DOHH2 (cell line): ENCODE data around the gene WDR91.

Source experiments
- H3F3A ChIP-seq: fragments of 200-600 bp; sonication (generic), shearing (Covaris generic); 2 replicates; pipeline ENCODE4 v1.6.0; 2016; ENCODE audit warnings: antibody characterized with exemption, mild to moderate bottlenecking; ENCODE audit not compliant: control insufficient read depth, insufficient read depth
- H3K27ac ChIP-seq: fragments of 200-600 bp; sonication (generic); 2 replicates; pipeline ENCODE4 v1.5.1; 2014; ENCODE audit warnings: low read depth, mild to moderate bottlenecking, low read length, moderate library complexity
- H3K27me3 ChIP-seq: fragments of 200-600 bp; sonication (generic); 2 replicates; pipeline ENCODE4 v1.6.1; 2014; ENCODE audit warnings: mild to moderate bottlenecking, low read length, mixed read lengths; ENCODE audit not compliant: control insufficient read depth
- H3K36me3 ChIP-seq: fragments of 200-600 bp; sonication (generic); 2 replicates; pipeline ENCODE4 v1.6.1; 2014; ENCODE audit warnings: mild to moderate bottlenecking, low read length, moderate library complexity, mixed read lengths; ENCODE audit not compliant: control insufficient read depth
- H3K4me1 ChIP-seq: fragments of 200-600 bp; sonication (generic); 2 replicates; pipeline ENCODE4 v1.6.1; 2014; ENCODE audit warnings: mild to moderate bottlenecking, low read length, mixed read lengths; ENCODE audit not compliant: control insufficient read depth
- H3K4me2 ChIP-seq: fragments of 200-600 bp; sonication (generic); 2 replicates; pipeline ENCODE4 v1.6.0; 2014; ENCODE audit warnings: mild to moderate bottlenecking, low read length, moderate library complexity
- H3K4me3 ChIP-seq: fragments of 200-600 bp; sonication (generic); 2 replicates; pipeline ENCODE4 v1.5.1; 2014; ENCODE audit warnings: mild to moderate bottlenecking, low read length, mixed read lengths
- H3K79me2 ChIP-seq: fragments of 200-600 bp; sonication (generic); 2 replicates; pipeline ENCODE4 v1.6.1; 2014; ENCODE audit warnings: mild to moderate bottlenecking, low read length, mixed read lengths; ENCODE audit not compliant: control insufficient read depth
- H3K9me2 ChIP-seq: fragments of 200-600 bp; sonication (generic); replicated peaks from 2 replicates; pipeline ENCODE4 v1.6.1; 2014; ENCODE audit warnings: mild to moderate bottlenecking, low read length, mixed read lengths; ENCODE audit not compliant: control insufficient read depth
- H3K9me3 ChIP-seq: fragments of 200-600 bp; sonication (generic); 2 replicates; pipeline ENCODE4 v1.6.1; 2014; ENCODE audit warnings: antibody characterized with exemption, low read length, mixed read lengths; ENCODE audit not compliant: control insufficient read depth, insufficient read depth
- H4K20me1 ChIP-seq: fragments of 200-600 bp; sonication (generic); 2 replicates; pipeline ENCODE4 v1.6.0; 2014; ENCODE audit warnings: low read depth, mild to moderate bottlenecking, antibody characterized with exemption, low read length, moderate library complexity; ENCODE audit not compliant: control insufficient read depth, insufficient read depth
- EZH2phosphoT487 ChIP-seq: fragments of 200-600 bp; sonication (generic); IDR thresholded peaks from 2 replicates; pipeline ENCODE4 v1.6.1; 2017; ENCODE audit warnings: borderline replicate concordance, mild to moderate bottlenecking, antibody characterized with exemption, low read length, moderate library complexity, mixed read lengths
- TF ChIP-seq, protein P1 (sequence below): fragments of 200-600 bp; sonication (generic); IDR thresholded peaks from one replicate; pipeline ENCODE4 v1.5.1; 2014; ENCODE audit warnings: antibody characterized with exemption, mild to moderate bottlenecking, low read depth, low read length; ENCODE audit not compliant: poor library complexity, severe bottlenecking

The WDR91 gene

GRCh38 chr7:135246191-135246825 lies 35.0 kb upstream of the WDR91 start:
- Histone ChIP-seq H3K4me2 (no peak overlapping the region), H3K79me2 (no peaks in the 10 kb centered on the region), H3K9me3 (0 out of 2 replicates have a peak, but pooled peaks cover 4% of the 10 kb centered on the region), H3K27me3 (peaks cover 8% of the 10 kb centered on the region), H3K9me2 (no peaks in the 10 kb centered on the region), H3K27ac (no peak overlapping the region), H3F3A (no peaks in the 10 kb centered on the region), H4K20me1 (no peaks in the 10 kb centered on the region), H3K36me3 (no peaks in the 10 kb centered on the region), H3K4me3 (no peak overlapping the region), H3K4me1 (no peaks in the 10 kb centered on the region)
- no peak for TF ChIP-seq EZH2phosphoT487
- TF ChIP-seq, protein P1, sequence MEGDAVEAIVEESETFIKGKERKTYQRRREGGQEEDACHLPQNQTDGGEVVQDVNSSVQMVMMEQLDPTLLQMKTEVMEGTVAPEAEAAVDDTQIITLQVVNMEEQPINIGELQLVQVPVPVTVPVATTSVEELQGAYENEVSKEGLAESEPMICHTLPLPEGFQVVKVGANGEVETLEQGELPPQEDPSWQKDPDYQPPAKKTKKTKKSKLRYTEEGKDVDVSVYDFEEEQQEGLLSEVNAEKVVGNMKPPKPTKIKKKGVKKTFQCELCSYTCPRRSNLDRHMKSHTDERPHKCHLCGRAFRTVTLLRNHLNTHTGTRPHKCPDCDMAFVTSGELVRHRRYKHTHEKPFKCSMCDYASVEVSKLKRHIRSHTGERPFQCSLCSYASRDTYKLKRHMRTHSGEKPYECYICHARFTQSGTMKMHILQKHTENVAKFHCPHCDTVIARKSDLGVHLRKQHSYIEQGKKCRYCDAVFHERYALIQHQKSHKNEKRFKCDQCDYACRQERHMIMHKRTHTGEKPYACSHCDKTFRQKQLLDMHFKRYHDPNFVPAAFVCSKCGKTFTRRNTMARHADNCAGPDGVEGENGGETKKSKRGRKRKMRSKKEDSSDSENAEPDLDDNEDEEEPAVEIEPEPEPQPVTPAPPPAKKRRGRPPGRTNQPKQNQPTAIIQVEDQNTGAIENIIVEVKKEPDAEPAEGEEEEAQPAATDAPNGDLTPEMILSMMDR = no peak

DNA sequence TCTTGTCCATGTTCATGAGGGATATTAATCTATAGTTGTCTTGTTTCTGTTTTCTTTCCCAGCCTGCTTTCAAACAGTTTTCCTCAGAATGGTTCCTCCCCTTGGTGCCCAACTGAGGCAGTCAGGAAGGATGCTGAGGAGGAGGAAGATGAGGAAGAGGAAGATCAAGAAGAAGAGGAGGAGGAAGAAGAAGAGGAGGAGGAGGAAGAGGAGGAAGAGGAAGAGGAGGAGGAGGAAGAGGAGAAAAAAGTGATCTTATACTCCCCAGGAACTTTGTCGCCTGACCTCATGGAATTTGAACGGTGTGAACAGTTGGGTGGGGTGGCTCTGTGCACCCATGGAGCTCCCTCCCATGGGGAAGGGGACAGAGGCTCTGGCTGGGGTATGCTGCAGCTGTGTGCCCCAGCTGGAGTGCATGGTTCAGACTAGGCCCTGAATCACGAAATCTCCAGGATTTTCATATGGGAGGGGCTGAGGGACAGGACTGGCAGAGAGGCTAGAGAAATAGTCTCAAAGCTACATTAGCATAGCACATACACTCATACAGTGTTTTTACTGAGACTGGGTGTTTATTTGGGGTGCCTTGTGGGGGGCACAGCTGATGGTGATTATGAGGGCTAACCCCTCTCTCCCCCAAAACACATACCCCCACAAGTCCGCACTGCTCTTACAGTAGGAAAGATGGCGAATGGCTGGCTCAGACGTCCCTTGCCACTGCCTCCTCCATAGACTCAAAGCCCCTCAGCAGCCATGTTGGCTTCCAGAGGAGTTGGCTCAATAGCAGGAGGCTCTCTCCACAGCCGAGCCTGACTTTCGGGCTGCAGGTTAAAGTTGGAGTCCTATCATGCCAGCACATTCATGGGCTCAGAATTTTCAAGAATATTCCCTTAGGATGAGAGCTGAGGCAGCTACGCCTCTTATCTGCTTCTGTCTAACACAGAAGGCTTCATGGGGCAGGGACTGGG lies 34.2 kb upstream of the WDR91 start:
- Histone ChIP-seq H3K27me3 (peaks cover 8% of the 10 kb centered on the region), H3K4me1 (no peaks in the 10 kb centered on the region), H3K9me3 (0 out of 2 replicates have a peak, but pooled peaks cover 4% of the 10 kb centered on the region), H3K27ac (no peak overlapping the region), H3F3A (no peaks in the 10 kb centered on the region), H3K4me3 (no peak overlapping the region), H4K20me1 (no peaks in the 10 kb centered on the region), H3K36me3 (no peaks in the 10 kb centered on the region), H3K9me2 (no peaks in the 10 kb centered on the region), H3K4me2 (no peak overlapping the region), H3K79me2 (no peaks in the 10 kb centered on the region)
- no peak for TF ChIP-seq EZH2phosphoT487
- TF ChIP-seq, protein P1 = no peak

DNA sequence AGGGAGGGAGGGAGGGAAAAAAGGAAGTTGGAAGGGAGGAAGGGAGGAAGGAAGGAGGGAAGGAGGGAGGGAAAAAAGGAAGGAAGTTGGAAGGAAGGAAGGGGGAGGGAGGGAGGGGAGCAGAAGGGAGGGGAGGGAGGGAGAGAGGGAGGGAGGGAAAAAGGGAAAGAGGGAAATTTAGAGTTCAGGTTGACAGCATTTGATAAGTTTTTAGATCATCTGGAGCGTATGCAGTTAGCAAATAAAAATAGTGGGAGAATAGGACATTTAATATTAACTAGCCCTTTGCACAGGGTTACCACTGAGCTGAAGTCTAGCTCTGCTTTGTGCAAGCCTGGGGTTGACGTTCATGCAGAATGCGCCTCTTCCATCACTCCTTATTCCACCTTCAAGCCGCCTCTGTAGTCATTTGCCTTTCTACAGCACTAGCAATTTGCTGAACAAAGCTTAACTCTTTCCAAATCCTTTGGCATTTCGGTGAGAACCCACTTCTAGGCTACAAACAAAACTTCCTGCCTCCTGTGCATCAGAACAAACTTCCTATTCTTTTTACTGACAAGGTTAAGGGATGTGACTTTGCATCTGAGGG lies 30.9 kb upstream of the WDR91 start:
- no peaks in the 10 kb centered on the region for H3F3A ChIP-seq
- H4K20me1 ChIP-seq = no peaks in the 10 kb centered on the region
- peaks cover 8% of the 10 kb centered on the region for H3K27me3 ChIP-seq
- no peaks in the 10 kb centered on the region for H3K36me3 ChIP-seq
- H3K9me2 ChIP-seq = no peaks in the 10 kb centered on the region
- TF ChIP-seq, protein P1 = no peak
- TF ChIP-seq EZH2phosphoT487 = no peak
- no peaks in the 10 kb centered on the region for H3K79me2 ChIP-seq
- no peak overlapping the region for H3K4me3 ChIP-seq
- H3K4me2 ChIP-seq = no peak overlapping the region
- H3K4me1 ChIP-seq = no peaks in the 10 kb centered on the region
- no peak overlapping the region for H3K27ac ChIP-seq
- H3K9me3 ChIP-seq = 0 out of 2 replicates have a peak, but pooled peaks cover 4% of the 10 kb centered on the region
